NT2/D1 (cell line): ENCODE measurements around the gene VEZF1.

Experiments
- YY1 ChIP-seq: IDR thresholded peaks from 2 replicates; pipeline ENCODE4 v1.6.1; 2011; ENCODE audit not compliant: insufficient read length, insufficient read depth
- ZNF274 ChIP-seq: IDR thresholded peaks from 2 replicates; pipeline ENCODE4 v1.6.1; 2011; ENCODE audit warnings: mild to moderate bottlenecking, low read depth, low read length

GRCh38 chr17:57999010-57999495, 11.0 kb upstream of the VEZF1 start:
- TF ChIP-seq ZNF274: no peak
- TF ChIP-seq YY1: no peak
